NOMO-1 treated with DMSO at 0.1 percent for 48 hours (cell line): ENCODE results near the gene DCAF11.

Experiments used
- DNase-seq: peaks from one replicate; lab custom pipeline; 2025; ENCODE audit not compliant: unreplicated experiment; lab: John Stamatoyannopoulos, UW

Gene DCAF11

GRCh38 chr14:24078146-24078545 is 36.4 kb upstream of the DCAF11 start:
- no peak for DNase-seq

GRCh38 chr14:24079491-24080141 is 35.0 kb upstream of the DCAF11 start:
- DNase-seq: peak; percentile 1

GRCh38 chr14:24080142-24080530 is 34.4 kb upstream of the DCAF11 start:
- DNase-seq: no peak

- peak; percentile 42 for DNase-seq
Observed at GRCh38 chr14:24080888-24081738, 33.5 kb upstream of the DCAF11 start.

- DNase-seq: no peak
Observed at GRCh38 chr14:24081739-24082211, 32.8 kb upstream of the DCAF11 start.

- no peak for DNase-seq
Observed at GRCh38 chr14:24082411-24083080, 32.0 kb upstream of the DCAF11 start.

GRCh38 chr14:24083462-24083861 is 31.1 kb upstream of the DCAF11 start:
- DNase-seq: no peak

- no peak for DNase-seq
Observed at GRCh38 chr14:24084440-24084839, 30.1 kb upstream of the DCAF11 start.

- DNase-seq: no peak
Observed at GRCh38 chr14:24085215-24085614, 29.4 kb upstream of the DCAF11 start.

- no peak for DNase-seq
Observed at GRCh38 chr14:24086193-24086955, 28.2 kb upstream of the DCAF11 start.

- no peak for DNase-seq
Observed at GRCh38 chr14:24087004-24087403, 27.6 kb upstream of the DCAF11 start.

- DNase-seq: no peak
Observed at GRCh38 chr14:24088095-24088494, 26.5 kb upstream of the DCAF11 start.

- DNase-seq: no peak
Observed at GRCh38 chr14:24089890-24090289, 24.7 kb upstream of the DCAF11 start.

- no peak for DNase-seq
Observed at GRCh38 chr14:24092110-24092504, 22.5 kb upstream of the DCAF11 start.

- no peak for DNase-seq
Observed at GRCh38 chr14:24092505-24093206, 21.9 kb upstream of the DCAF11 start.

- no peak for DNase-seq
Observed at GRCh38 chr14:24093207-24093900, 21.2 kb upstream of the DCAF11 start.

- peak; percentile 93 for DNase-seq
Observed at GRCh38 chr14:24093901-24094840, 20.4 kb upstream of the DCAF11 start, which contains the start of gene PCK2. Gene PCK2, plus strand, starts transcription at chr14:24094311. Its CDS starts 95 bp downstream, at chr14:24094406.

- DNase-seq: no peak
Observed at GRCh38 chr14:24094841-24095270, 19.7 kb upstream of the DCAF11 start.
